ENCODE data around the gene SLC35F1. TPM values are rescaled to one million over a fixed set of nuclear protein-coding genes. Genes with fewer than 3 reads are reported as not detected.

The SLC35F1 gene
- total RNA-seq, 5 donors from 2014 or later (not counting 1 experiment from before 2014, with no cell fraction given): not detected

DNA sequence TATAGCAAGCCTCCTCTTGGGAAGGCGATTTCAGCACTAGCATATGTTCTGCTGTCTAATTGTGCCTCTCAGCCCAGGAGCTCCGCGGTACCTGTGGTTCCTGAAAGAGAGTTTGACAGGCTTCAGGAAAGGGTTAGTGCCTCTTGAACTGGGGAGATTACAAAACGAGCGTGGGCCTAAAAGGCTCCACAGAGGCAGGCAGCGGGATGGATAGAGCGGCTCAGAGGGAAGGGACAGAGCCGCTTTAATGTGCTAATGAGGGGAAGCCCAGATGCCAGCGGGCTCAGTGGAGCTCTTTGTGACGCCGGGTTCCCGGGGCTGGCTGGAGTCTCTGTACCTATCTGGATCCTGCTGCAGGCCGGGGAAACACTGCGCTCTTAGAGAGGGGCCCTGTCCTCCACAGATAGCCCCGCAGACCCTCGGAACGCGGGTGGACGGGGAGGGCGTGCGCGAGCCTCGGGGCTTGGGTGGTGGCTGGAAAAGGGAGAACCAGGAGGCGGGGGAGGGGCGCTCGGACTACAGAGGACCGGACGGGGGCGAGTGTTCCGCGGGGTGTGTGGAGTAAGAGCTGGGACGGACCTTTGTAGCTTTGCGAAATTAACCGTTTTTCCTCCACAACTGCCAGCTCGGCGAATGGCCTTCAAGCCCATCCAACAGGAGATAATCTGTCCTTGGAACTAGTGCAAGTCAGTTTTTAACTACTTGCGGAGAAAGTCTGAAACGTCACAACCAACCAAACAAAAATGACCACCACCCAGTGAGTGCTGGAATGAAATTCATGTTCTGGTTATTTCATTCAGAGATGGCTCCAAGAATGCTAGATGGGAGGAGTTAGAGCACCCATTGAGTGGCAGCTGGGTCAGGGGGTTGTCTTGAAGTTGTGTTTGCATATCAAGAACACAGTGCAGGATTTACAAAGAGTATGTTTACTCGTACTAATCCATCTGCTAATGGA lies 13.0 kb downstream of the SLC35F1 start:
- H3K9me3 ChIP-seq: no peaks in the 10 kb centered on the region
- WGBS (ENCODE audit: insufficient coverage): 5% methylated on average over 20 of the region's 39 CpGs
- no peak for DNase-seq
- Mint-ChIP-seq H3K36me3 (no peaks in the 10 kb centered on the region), H3K4me1 (no peaks in the 10 kb centered on the region), H3K4me3 (no peak overlapping the region), H3K9me3 (no peaks in the 10 kb centered on the region), H3K27ac (no peak overlapping the region), H3K27me3 (peaks cover 5 to 12% of the 10 kb centered on the region in 2 donors)
- no peaks in the 10 kb centered on the region for H3K4me1 ChIP-seq (ENCODE audit: control insufficient read depth in 1 of 2, extremely low read depth in 1 of 2, insufficient read depth in 2 of 2, low read length in 2 of 2)
- ChIA-PET POLR2A (interaction anchor here in 1 of 2 donors (0.5 kb wide), 1 partner anchor 1580 kb away, joined by 3 read pairs; no protein-coding TSS in a partner anchor), CTCF (interaction anchor here in 1 of 2 donors (0.6 kb wide), 1 partner anchor 316 kb away, joined by 3 read pairs; no protein-coding TSS in a partner anchor)
- no peak overlapping the region for H3K27ac ChIP-seq (ENCODE audit: low read length)
- no peak overlapping the region for H3K4me3 ChIP-seq (ENCODE audit: control insufficient read depth in 1 of 2, extremely low read depth in 1 of 2, low read length in 1 of 2)
- ATAC-seq (replicated peaks in 1 of 4): no peak
- H3K27me3 ChIP-seq (replicated peaks in 1 of 2; ENCODE audit: control insufficient read depth in 2 of 2, extremely low read depth in 1 of 2, insufficient read depth in 2 of 2, low read length in 1 of 2): peaks cover 12 to 18% of the 10 kb centered on the region in 2 experiments
- H3K36me3 ChIP-seq (ENCODE audit: control insufficient read depth in 2 of 2, extremely low read depth in 1 of 2, insufficient read depth in 1 of 2, low read length in 1 of 2): no peaks in the 10 kb centered on the region

DNA sequence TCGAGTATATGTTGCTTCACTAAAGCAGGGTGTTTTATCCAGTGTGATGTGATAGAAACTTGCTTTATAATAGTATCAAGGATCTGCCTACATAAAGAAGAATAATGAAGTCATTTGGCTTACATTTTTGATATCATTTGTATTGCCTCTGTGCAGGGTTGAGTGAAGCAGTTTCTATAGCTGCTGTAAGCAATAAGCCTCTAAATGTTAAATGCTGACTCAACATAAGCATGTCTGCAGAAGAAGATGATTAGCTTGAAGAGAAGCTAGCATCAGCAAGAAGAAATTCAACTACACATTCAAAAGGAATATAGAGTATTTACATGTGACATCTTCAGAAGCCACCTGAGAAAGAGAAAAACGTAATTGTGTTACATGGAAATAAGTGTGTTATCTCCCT lies 17.6 kb downstream of the SLC35F1 start:
- H3K9me3 ChIP-seq: no peaks in the 10 kb centered on the region
- ChIA-PET CTCF (no interaction called here), POLR2A (no interaction called here)
- no peaks in the 10 kb centered on the region for H3K4me1 ChIP-seq (ENCODE audit: control insufficient read depth in 1 of 2, extremely low read depth in 1 of 2, insufficient read depth in 2 of 2, low read length in 2 of 2)
- ATAC-seq (replicated peaks in 1 of 4) (no peak), DNase-seq (no peak)
- no peaks in the 10 kb centered on the region for H3K36me3 ChIP-seq (ENCODE audit: control insufficient read depth in 2 of 2, extremely low read depth in 1 of 2, insufficient read depth in 1 of 2, low read length in 1 of 2)
- no peaks in the 10 kb centered on the region for H3K4me1 Mint-ChIP-seq
- no peak overlapping the region for H3K4me3 ChIP-seq (ENCODE audit: control insufficient read depth in 1 of 2, extremely low read depth in 1 of 2, low read length in 1 of 2)
- no peaks in the 10 kb centered on the region for H3K36me3 Mint-ChIP-seq
- H3K27me3 ChIP-seq (replicated peaks in 1 of 2; ENCODE audit: control insufficient read depth in 2 of 2, extremely low read depth in 1 of 2, insufficient read depth in 2 of 2, low read length in 1 of 2): peaks cover 2 to 6% of the 10 kb centered on the region in 2 experiments
- H3K9me3 Mint-ChIP-seq: peaks cover 10 to 31% (median 15%) of the 10 kb centered on the region in 3 donors
- no peak overlapping the region for H3K27ac ChIP-seq (ENCODE audit: low read length)
- H3K27me3 Mint-ChIP-seq: peaks cover 8 to 21% of the 10 kb centered on the region in 2 donors
- H3K4me3 Mint-ChIP-seq: no peak overlapping the region
- H3K27ac Mint-ChIP-seq: no peak overlapping the region
- WGBS (ENCODE audit: insufficient coverage): no CpG with 5 or more reads among the region's 2 CpGs

DNA sequence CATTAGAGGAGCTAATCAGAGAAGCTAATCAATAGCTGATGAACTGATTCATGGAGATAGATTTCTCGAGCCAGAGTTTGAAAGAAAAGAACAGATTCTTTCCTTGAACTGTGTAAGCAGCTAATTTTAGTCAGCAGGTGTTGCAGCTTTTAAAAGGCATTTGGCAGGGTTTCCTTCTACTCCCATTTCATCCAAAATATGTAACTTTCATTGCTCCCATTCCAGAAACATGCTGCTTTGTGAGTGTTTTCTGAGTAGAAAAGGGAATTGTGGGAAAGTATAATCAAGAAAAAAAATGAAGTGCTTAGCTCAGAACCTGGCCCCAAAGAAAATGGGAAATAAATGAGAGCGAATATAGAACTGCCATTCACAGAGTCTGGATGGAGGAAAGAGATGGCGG lies 20.8 kb downstream of the SLC35F1 start:
- Mint-ChIP-seq H3K36me3 (no peaks in the 10 kb centered on the region), H3K9me3 (peaks cover 10 to 38% (median 15%) of the 10 kb centered on the region in 3 donors), H3K27me3 (peaks cover 3 to 16% of the 10 kb centered on the region in 2 donors), H3K4me3 (no peak overlapping the region), H3K27ac (no peak overlapping the region), H3K4me1 (no peaks in the 10 kb centered on the region)
- DNase-seq (no peak), ATAC-seq (replicated peaks in 1 of 4) (no peak)
- Histone ChIP-seq H3K9me3 (no peaks in the 10 kb centered on the region), H3K4me1 (ENCODE audit: control insufficient read depth in 1 of 2, extremely low read depth in 1 of 2, insufficient read depth in 2 of 2, low read length in 2 of 2) (no peaks in the 10 kb centered on the region), H3K27me3 (replicated peaks in 1 of 2; ENCODE audit: control insufficient read depth in 2 of 2, extremely low read depth in 1 of 2, insufficient read depth in 2 of 2, low read length in 1 of 2) (no peaks in the 10 kb centered on the region), H3K36me3 (ENCODE audit: control insufficient read depth in 2 of 2, extremely low read depth in 1 of 2, insufficient read depth in 1 of 2, low read length in 1 of 2) (no peaks in the 10 kb centered on the region), H3K4me3 (ENCODE audit: control insufficient read depth in 1 of 2, extremely low read depth in 1 of 2, low read length in 1 of 2) (no peak overlapping the region), H3K27ac (ENCODE audit: low read length) (no peak overlapping the region)
- POLR2A ChIA-PET: no interaction called here
- CTCF ChIA-PET: no interaction called here
- 60% methylated on average over 1 of the region's 3 CpGs for WGBS (ENCODE audit: insufficient coverage)

DNA sequence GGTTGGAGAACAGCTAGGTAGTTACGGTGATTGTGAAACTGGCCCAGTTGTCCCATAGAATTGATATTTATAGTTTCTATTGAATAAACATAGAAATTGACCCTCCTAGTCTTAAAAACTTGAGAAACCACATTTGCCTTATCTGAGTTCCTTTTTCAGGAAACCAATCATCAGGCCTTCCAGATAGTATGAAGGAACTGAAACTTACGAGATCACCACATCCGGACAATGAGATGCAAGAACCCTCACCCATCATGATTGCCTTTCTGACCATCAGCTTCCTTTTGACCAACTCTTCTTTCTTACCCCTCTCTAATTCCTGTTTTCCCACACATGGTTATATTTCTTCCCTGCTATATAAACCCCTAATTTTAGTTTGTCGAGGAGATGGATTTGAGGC lies 21.8 kb downstream of the SLC35F1 start:
- no peak overlapping the region for H3K27ac Mint-ChIP-seq
- no peaks in the 10 kb centered on the region for H3K36me3 Mint-ChIP-seq
- WGBS (ENCODE audit: insufficient coverage): 92% methylated on average over 2 of the region's 4 CpGs
- no peaks in the 10 kb centered on the region for H3K4me1 ChIP-seq (ENCODE audit: control insufficient read depth in 1 of 2, extremely low read depth in 1 of 2, insufficient read depth in 2 of 2, low read length in 2 of 2)
- no peaks in the 10 kb centered on the region for H3K36me3 ChIP-seq (ENCODE audit: control insufficient read depth in 2 of 2, extremely low read depth in 1 of 2, insufficient read depth in 1 of 2, low read length in 1 of 2)
- no peak overlapping the region for H3K4me3 Mint-ChIP-seq
- H3K27me3 Mint-ChIP-seq: peaks cover 5 to 16% of the 10 kb centered on the region in 2 donors
- no peak for DNase-seq
- H3K9me3 ChIP-seq: no peaks in the 10 kb centered on the region
- peaks cover 10 to 38% (median 15%) of the 10 kb centered on the region in 3 donors for H3K9me3 Mint-ChIP-seq
- ChIA-PET POLR2A (no interaction called here), CTCF (no interaction called here)
- no peak overlapping the region for H3K4me3 ChIP-seq (ENCODE audit: control insufficient read depth in 1 of 2, extremely low read depth in 1 of 2, low read length in 1 of 2)
- no peaks in the 10 kb centered on the region for H3K27me3 ChIP-seq (replicated peaks in 1 of 2; ENCODE audit: control insufficient read depth in 2 of 2, extremely low read depth in 1 of 2, insufficient read depth in 2 of 2, low read length in 1 of 2)
- no peak for ATAC-seq (replicated peaks in 1 of 4)
- no peak overlapping the region for H3K27ac ChIP-seq (ENCODE audit: low read length)
- H3K4me1 Mint-ChIP-seq: no peaks in the 10 kb centered on the region

DNA sequence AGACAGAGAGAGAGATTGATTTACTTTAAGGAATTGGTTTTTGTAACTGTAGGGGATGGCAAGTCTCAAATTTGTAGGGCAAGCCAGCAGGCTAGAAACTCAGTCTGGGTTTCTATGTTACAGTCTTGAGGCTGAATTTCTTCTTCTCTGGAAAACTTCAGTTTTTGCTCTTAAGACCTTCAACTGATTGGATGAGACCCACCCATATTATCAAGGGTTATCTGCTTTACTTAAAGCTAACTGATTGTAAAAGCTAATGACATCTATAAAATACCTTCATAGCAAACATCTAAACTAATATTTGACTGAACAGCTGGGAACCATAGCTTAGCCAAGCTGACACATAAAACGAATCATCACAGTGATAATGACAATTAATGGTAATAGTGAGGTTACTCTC lies 22.4 kb downstream of the SLC35F1 start:
- no peaks in the 10 kb centered on the region for H3K27me3 ChIP-seq (replicated peaks in 1 of 2; ENCODE audit: control insufficient read depth in 2 of 2, extremely low read depth in 1 of 2, insufficient read depth in 2 of 2, low read length in 1 of 2)
- H3K27ac ChIP-seq (ENCODE audit: low read length): no peak overlapping the region
- H3K4me3 ChIP-seq (ENCODE audit: control insufficient read depth in 1 of 2, extremely low read depth in 1 of 2, low read length in 1 of 2): no peak overlapping the region
- Mint-ChIP-seq H3K4me1 (no peaks in the 10 kb centered on the region), H3K27me3 (peaks cover 6 to 16% of the 10 kb centered on the region in 2 donors), H3K27ac (no peak overlapping the region), H3K36me3 (no peaks in the 10 kb centered on the region), H3K4me3 (no peak overlapping the region), H3K9me3 (peaks cover 10 to 38% (median 15%) of the 10 kb centered on the region in 3 donors)
- DNase-seq: no peak
- ChIA-PET CTCF (no interaction called here), POLR2A (no interaction called here)
- H3K36me3 ChIP-seq (ENCODE audit: control insufficient read depth in 2 of 2, extremely low read depth in 1 of 2, insufficient read depth in 1 of 2, low read length in 1 of 2): no peaks in the 10 kb centered on the region
- H3K9me3 ChIP-seq: no peaks in the 10 kb centered on the region
- H3K4me1 ChIP-seq (ENCODE audit: control insufficient read depth in 1 of 2, extremely low read depth in 1 of 2, insufficient read depth in 2 of 2, low read length in 2 of 2): no peaks in the 10 kb centered on the region
- no CpG with 5 or more reads among the region's 1 CpG for WGBS (ENCODE audit: insufficient coverage)
- no peak for ATAC-seq (replicated peaks in 1 of 4)

DNA sequence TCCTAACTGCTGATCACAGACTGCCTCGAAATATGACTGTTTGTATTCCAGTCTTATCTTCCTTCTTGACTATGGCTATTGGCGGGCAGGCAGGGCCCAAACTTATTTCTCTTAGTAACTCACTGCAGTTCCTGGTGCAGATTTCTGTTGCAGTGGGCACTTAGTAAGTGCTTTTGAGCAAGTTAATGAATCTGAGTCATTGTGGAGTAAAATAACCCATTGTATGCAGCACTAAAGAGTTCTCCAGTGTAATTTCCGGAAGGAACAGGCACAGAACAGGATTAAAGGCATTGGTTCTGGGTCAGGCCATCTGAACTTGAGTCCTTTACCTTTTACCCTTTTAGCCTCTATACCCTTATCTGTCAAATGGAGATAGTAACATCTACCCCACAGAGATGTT lies 23.6 kb downstream of the SLC35F1 start:
- peaks cover 10 to 38% (median 15%) of the 10 kb centered on the region in 3 donors for H3K9me3 Mint-ChIP-seq
- H3K9me3 ChIP-seq: no peaks in the 10 kb centered on the region
- no peak overlapping the region for H3K27ac Mint-ChIP-seq
- peaks cover 0 to 1% of the 10 kb centered on the region in 2 experiments for H3K27me3 ChIP-seq (replicated peaks in 1 of 2; ENCODE audit: control insufficient read depth in 2 of 2, extremely low read depth in 1 of 2, insufficient read depth in 2 of 2, low read length in 1 of 2)
- no peaks in the 10 kb centered on the region for H3K36me3 ChIP-seq (ENCODE audit: control insufficient read depth in 2 of 2, extremely low read depth in 1 of 2, insufficient read depth in 1 of 2, low read length in 1 of 2)
- no peak overlapping the region for H3K4me3 ChIP-seq (ENCODE audit: control insufficient read depth in 1 of 2, extremely low read depth in 1 of 2, low read length in 1 of 2)
- no peak for ATAC-seq (replicated peaks in 1 of 4)
- POLR2A ChIA-PET: no interaction called here
- CTCF ChIA-PET: no interaction called here
- H3K4me3 Mint-ChIP-seq: no peak overlapping the region
- peaks cover 6 to 16% of the 10 kb centered on the region in 2 donors for H3K27me3 Mint-ChIP-seq
- no peaks in the 10 kb centered on the region for H3K36me3 Mint-ChIP-seq
- WGBS (ENCODE audit: insufficient coverage): 40% methylated on average over 1 of the region's 3 CpGs
- no peaks in the 10 kb centered on the region for H3K4me1 Mint-ChIP-seq
- no peak for DNase-seq
- no peak overlapping the region for H3K27ac ChIP-seq (ENCODE audit: low read length)
- no peaks in the 10 kb centered on the region for H3K4me1 ChIP-seq (ENCODE audit: control insufficient read depth in 1 of 2, extremely low read depth in 1 of 2, insufficient read depth in 2 of 2, low read length in 2 of 2)
